Panc1 (cell line): ENCODE data around the gene MYO18A. TPM values are rescaled to one million over a fixed set of nuclear protein-coding genes. Genes with fewer than 3 reads are reported as not detected.

Source experiments
- ATAC-seq: fragments of 200-7000 bp; cut with Tn5 transposase; 2 replicates; pipeline ENCODE4 v1.9.1; 2020; ENCODE audit warnings: mild to moderate bottlenecking, moderate library complexity
- BruUV-seq: library from RNA; stranded (reverse); fragments of 400-500 nt; replicated peaks from 2 replicates; lab custom pipeline; 2021; lab: Mats Ljungman, UMichigan
- CTCF ChIA-PET: fragments of 300-600 bp; sonication (Branson Sonifier 250); formaldehyde crosslinking; loops from one replicate; lab custom pipeline; 2022; ENCODE audit warnings: antibody characterized with exemption; lab: Charles Lee
- POLR2A ChIA-PET: fragments of 300-600 bp; sonication (Branson Sonifier 250); formaldehyde crosslinking; loops from one replicate; lab custom pipeline; 2022; ENCODE audit warnings: antibody characterized with exemption; lab: Charles Lee
- DNase-seq: peaks from one replicate; pipeline ENCODE4 v3.0.0-alpha.2; 2010; ENCODE audit warnings: low read depth, low spot score
- H3K27ac ChIP-seq: 2 replicates; pipeline ENCODE4 v1.5.1; 2011; ENCODE audit warnings: mild to moderate bottlenecking, low read length, inconsistent platforms
- H3K27me3 ChIP-seq: fragments of 200-500 bp; sonication (Bioruptor generic); 2 replicates; pipeline ENCODE4 v1.6.0; 2014; ENCODE audit warnings: low read length, inconsistent platforms; ENCODE audit not compliant: control insufficient read depth, insufficient read depth
- H3K36me3 ChIP-seq: fragments of 200-500 bp; sonication (Bioruptor generic); 2 replicates; pipeline ENCODE4 v1.5.1; 2014; ENCODE audit warnings: inconsistent platforms, mild to moderate bottlenecking, low read length, moderate library complexity; ENCODE audit not compliant: control insufficient read depth, insufficient read depth
- H3K4me1 ChIP-seq: 2 replicates; pipeline ENCODE4 v1.5.1; 2011; ENCODE audit warnings: inconsistent platforms, mild to moderate bottlenecking, low read length, moderate library complexity; ENCODE audit not compliant: control insufficient read depth, insufficient read depth
- H3K4me3 ChIP-seq, 2 experiments: 2 replicates each; pipeline ENCODE4 v1.5.1; 2011 to 2012; ENCODE audit warnings: low read depth in 2 of 2, low read length in 2 of 2, mild to moderate bottlenecking in 2 of 2, inconsistent platforms in 1 of 2, moderate library complexity in 1 of 2
- H3K9me3 ChIP-seq: fragments of 200-500 bp; sonication (Bioruptor generic); 2 replicates; pipeline ENCODE4 v1.5.1; 2014; ENCODE audit warnings: low read depth, mild to moderate bottlenecking, inconsistent platforms, low read length, moderate library complexity; ENCODE audit not compliant: control insufficient read depth, insufficient read depth
- POLR2AphosphoS5 ChIP-seq: IDR thresholded peaks from 2 replicates; pipeline ENCODE4 v1.6.1; 2012; ENCODE audit warnings: mild to moderate bottlenecking, low read depth, low read length, moderate library complexity
- SIN3A ChIP-seq: IDR thresholded peaks from 2 replicates; pipeline ENCODE4 v1.6.1; 2012; ENCODE audit warnings: low read depth, mild to moderate bottlenecking, low read length, moderate library complexity, borderline replicate concordance; ENCODE audit not compliant: insufficient read depth
- TCF7L2 ChIP-seq: IDR thresholded peaks from 2 replicates; pipeline ENCODE4 v1.6.1; 2011; ENCODE audit warnings: mild to moderate bottlenecking, low read depth, low read length, inconsistent platforms
- in situ Hi-C: cut with HindIII; loops from 2 replicates; pipeline ENCODE4 v1.10.0; 2016; ENCODE audit warnings: low sequenced_read_pairs, low pct_unique_long_range_greater_than_20kb
- intact Hi-C: fragments of 100-400 bp; cut with micrococcal nuclease; formaldehyde crosslinking; loops from one replicate; pipeline ENCODE4 v1.10.0; 2022; ENCODE audit not compliant: unreplicated experiment
- total RNA-seq: library from RNA; stranded (reverse); gene quantifications from one replicate; pipeline ENCODE4 v1.2.1, GENCODE V29; 2021; ENCODE audit not compliant: unreplicated experiment
- TF ChIP-seq, protein P1 (sequence below), 2 experiments: IDR thresholded peaks; 2 replicates each; pipeline ENCODE4 v1.6.1; 2011 to 2012; ENCODE audit warnings: low read depth in 2 of 2, control low read depth in 1 of 2, low read length in 1 of 2, mild to moderate bottlenecking in 1 of 2, moderate library complexity in 1 of 2; ENCODE audit not compliant: insufficient read depth in 1 of 2
- TF ChIP-seq, protein P2 (sequence below): fragments of 450-650 bp; IDR thresholded peaks from 2 replicates; pipeline ENCODE4 v1.5.1; 2017; ENCODE audit warnings: mild to moderate bottlenecking

Gene MYO18A
- total RNA-seq, 1 experiment from 2014 or later: 108 TPM

DNA sequence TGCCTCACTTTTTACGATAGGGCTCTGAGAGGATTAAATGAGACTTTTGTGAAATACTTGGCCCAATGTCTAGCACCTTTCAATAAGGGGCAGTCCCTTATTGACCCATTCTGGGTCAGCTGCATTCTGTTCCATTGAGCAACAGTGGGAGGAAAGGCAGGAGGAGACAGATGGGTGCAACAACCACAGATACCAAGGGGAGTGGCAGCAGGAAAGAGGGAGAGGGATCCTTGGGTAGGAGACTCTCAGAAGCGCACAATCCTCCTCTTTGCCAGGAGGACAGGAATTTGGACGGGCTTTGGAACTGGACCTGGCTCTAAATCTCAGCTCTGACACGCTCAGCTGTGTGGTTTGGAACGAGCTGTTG lies 133.7 kb downstream of the MYO18A start:
- H3K9me3 ChIP-seq: no peaks in the 10 kb centered on the region
- ChIA-PET POLR2A (no interaction called here), CTCF (no interaction called here)
- intact Hi-C loops (no loop called here), in situ Hi-C loops (no loop called here)
- ATAC-seq (no peak), DNase-seq (no peak)
- peaks cover 13% of the 10 kb centered on the region for H3K27me3 ChIP-seq
- H3K27ac ChIP-seq: no peak overlapping the region
- no peaks in the 10 kb centered on the region for H3K4me1 ChIP-seq
- no TSS peak for BruUV-seq
- H3K36me3 ChIP-seq: no peaks in the 10 kb centered on the region
- TF ChIP-seq POLR2AphosphoS5 (no peak), TCF7L2 (no peak), SIN3A (no peak)
- TF ChIP-seq, protein P1, sequence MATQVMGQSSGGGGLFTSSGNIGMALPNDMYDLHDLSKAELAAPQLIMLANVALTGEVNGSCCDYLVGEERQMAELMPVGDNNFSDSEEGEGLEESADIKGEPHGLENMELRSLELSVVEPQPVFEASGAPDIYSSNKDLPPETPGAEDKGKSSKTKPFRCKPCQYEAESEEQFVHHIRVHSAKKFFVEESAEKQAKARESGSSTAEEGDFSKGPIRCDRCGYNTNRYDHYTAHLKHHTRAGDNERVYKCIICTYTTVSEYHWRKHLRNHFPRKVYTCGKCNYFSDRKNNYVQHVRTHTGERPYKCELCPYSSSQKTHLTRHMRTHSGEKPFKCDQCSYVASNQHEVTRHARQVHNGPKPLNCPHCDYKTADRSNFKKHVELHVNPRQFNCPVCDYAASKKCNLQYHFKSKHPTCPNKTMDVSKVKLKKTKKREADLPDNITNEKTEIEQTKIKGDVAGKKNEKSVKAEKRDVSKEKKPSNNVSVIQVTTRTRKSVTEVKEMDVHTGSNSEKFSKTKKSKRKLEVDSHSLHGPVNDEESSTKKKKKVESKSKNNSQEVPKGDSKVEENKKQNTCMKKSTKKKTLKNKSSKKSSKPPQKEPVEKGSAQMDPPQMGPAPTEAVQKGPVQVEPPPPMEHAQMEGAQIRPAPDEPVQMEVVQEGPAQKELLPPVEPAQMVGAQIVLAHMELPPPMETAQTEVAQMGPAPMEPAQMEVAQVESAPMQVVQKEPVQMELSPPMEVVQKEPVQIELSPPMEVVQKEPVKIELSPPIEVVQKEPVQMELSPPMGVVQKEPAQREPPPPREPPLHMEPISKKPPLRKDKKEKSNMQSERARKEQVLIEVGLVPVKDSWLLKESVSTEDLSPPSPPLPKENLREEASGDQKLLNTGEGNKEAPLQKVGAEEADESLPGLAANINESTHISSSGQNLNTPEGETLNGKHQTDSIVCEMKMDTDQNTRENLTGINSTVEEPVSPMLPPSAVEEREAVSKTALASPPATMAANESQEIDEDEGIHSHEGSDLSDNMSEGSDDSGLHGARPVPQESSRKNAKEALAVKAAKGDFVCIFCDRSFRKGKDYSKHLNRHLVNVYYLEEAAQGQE (IDR thresholded peaks at IDR 0.05; ENCODE audit: insufficient read depth in 1 of 2, low read depth in 2 of 2, low read length in 1 of 2): no peak
- TF ChIP-seq, protein P2, sequence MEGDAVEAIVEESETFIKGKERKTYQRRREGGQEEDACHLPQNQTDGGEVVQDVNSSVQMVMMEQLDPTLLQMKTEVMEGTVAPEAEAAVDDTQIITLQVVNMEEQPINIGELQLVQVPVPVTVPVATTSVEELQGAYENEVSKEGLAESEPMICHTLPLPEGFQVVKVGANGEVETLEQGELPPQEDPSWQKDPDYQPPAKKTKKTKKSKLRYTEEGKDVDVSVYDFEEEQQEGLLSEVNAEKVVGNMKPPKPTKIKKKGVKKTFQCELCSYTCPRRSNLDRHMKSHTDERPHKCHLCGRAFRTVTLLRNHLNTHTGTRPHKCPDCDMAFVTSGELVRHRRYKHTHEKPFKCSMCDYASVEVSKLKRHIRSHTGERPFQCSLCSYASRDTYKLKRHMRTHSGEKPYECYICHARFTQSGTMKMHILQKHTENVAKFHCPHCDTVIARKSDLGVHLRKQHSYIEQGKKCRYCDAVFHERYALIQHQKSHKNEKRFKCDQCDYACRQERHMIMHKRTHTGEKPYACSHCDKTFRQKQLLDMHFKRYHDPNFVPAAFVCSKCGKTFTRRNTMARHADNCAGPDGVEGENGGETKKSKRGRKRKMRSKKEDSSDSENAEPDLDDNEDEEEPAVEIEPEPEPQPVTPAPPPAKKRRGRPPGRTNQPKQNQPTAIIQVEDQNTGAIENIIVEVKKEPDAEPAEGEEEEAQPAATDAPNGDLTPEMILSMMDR: no peak
- no peak overlapping the region for H3K4me3 ChIP-seq

DNA sequence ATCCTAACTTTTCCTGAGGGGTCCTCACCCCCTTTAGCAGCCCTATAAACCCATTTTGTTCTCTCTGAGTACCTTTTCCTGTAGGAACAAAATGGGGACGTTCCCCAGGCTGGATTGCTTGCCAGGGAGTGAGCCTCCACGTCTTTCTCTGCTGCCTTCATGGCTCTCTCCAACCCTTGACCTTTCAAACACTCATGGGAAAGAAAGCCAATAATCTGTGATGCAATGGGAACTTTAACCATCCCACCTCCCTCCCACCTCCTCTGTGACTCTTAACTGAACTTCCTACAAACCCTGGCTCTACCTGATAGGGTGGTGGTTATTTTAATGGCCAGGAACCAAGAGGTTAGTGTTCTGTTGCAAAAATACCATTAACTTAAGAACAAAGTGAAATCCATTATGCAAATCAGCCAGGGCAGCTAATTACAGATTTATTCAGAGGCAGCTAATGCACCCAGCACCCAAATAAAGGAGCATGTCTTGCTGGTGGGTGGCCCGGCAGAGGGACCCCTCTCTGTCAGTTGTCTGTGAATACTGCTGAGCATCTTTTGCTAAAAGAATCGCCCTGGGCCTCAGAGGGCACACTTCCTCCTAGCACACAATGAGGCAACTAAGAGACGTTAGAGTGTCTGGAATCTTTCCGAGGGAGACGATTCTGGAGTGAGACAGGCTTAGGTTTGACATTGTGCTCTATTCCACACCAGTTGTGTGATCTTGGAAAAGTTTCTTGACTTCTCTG lies 134.3 kb downstream of the MYO18A start:
- Histone ChIP-seq H3K36me3 (no peaks in the 10 kb centered on the region), H3K4me1 (no peaks in the 10 kb centered on the region), H3K27ac (no peak overlapping the region), H3K27me3 (peaks cover 13% of the 10 kb centered on the region), H3K9me3 (no peaks in the 10 kb centered on the region), H3K4me3 (no peak overlapping the region)
- intact Hi-C loops (no loop called here), in situ Hi-C loops (no loop called here)
- no peak for DNase-seq
- no TSS peak for BruUV-seq
- no peak for ATAC-seq
- CTCF ChIA-PET: no interaction called here
- TF ChIP-seq, protein P1 (IDR thresholded peaks at IDR 0.05; ENCODE audit: insufficient read depth in 1 of 2, low read depth in 2 of 2, low read length in 1 of 2): no peak
- TF ChIP-seq SIN3A: no peak
- TF ChIP-seq, protein P2: no peak
- TF ChIP-seq POLR2AphosphoS5: no peak
- no peak for TF ChIP-seq TCF7L2
- POLR2A ChIA-PET: no interaction called here
